ENCODE data around the gene LIN7C.
"Not testable (repeated sequence)": the region's sequence is repeated elsewhere in the genome, so short reads cannot be mapped to it uniquely, and the experiment has no call there.

The LIN7C gene

DNA sequence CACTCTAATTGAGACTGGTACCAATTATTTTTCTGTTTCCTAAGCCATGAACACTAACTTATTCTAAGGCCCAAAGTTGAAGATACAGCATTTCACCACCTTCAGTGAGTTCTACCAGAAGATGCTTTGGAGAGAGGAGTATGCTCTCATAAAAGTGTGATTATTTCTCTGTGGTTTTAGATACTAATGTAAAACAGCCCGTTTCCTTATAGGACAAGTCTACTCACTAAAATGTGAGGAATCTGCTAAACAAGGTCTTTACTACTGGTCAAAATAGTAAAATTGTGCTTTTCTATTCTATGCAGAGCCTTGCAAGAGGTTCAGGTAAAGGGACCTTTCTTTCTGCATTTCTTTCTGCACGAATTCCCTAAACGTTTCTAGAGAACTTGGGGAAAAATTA, 36.4 kb downstream of the LIN7C start:
- DNase-seq (ENCODE audit: low read depth) = no peak

DNA sequence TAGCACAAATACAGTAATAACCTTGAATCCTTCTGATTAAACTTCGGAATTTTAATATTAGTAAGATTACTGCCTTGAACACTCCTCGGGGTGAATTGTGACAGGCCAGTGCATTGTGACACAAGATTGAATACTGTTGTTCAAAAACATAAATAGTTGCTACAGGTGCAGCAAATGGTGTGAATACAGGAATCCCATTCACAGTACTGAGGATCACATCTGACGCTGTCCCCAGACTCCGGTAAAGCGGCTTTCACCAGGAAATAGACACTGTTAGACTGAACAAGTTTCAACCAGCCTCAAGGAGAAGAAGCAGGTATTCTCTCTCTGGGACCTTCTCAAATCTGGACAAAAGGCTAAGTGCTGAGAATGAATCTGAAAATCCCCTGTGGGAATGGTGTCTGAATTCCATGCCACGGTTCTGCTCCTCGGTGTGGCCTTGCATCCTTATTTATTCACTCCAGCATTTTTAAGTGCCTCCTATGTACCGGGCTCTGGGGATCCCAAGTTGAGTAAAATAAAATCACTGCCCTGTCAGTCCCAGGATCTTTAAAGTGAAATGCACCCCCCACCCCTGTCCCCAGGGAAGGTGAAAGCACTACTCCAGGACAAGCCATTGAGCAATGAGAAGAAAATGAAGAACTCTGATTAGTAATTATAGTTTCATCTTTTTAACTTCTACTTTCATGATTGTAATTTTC, 37.4 kb downstream of the LIN7C start:
- no peak for DNase-seq (ENCODE audit: low read depth)

DNA sequence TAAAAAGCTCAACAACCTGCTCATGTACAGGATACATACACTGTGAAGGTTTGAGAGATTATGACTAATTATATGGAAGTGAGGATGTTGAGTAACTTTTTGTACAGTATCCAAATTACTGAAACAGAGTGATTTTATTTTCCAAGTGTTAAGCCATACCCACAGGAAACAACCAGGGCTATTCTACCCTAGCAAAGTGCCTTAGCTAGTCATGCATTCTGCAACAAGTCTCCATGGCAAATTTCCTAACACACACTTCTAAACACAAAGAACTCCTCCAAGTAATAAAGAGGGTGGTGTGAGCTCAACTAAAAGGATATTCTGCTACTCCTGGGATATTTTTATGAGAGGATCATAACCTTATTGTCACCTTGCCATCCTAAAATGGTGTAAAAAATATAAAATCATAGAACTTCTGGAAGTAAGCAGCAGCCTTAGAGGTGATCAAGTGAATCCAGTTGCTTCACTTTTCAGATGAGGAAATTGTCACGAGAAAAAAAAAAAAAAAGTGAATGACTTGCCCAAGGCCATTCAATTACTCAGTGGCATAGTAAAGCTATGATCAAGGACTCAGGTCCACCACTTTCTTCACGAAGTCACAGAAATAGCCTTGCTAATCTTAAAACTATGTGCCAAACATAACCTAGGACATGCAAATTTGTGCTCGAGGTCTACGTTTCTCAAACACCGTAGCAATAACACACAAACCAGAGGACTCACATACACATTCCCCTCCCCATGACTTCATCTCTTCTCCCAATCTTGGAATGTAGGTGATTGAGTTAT, 38.2 kb downstream of the LIN7C start:
- DNase-seq (ENCODE audit: low read depth) = peak; percentile 80

DNA sequence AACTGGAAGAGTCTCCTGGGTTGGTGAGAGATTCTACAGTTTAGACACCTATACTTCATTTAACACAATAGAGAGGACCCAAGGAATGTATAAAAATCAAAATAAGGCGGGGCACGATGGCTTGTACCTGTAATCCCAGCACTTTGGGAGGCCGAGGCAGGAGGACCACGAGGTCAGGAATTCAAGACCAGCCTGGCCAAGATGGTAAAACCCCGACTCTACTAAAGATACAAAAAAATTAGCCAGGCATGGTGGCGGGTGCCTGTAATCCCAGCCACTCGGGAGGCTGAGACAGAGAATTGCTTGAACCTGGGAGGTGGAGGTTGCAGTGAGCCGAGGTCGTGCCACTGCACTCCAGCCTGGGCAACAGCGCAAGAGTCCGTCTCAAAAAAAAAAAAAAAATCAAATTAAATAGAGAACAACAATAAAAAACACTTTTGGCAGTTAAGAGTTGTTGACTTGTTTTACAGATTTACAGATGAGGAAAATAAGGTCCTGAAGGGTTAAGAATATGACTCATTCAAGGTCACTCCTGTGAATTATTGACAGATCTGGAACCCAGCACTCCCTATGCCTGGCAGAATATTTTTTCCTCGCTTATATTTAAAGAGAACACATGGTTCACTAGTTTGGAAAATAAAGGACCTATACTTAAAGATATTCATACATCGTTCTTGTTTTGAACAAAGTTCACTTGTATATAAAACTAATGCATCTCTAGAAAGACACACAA, 39.2 kb downstream of the LIN7C start:
- DNase-seq (ENCODE audit: low read depth) = no peak

DNA sequence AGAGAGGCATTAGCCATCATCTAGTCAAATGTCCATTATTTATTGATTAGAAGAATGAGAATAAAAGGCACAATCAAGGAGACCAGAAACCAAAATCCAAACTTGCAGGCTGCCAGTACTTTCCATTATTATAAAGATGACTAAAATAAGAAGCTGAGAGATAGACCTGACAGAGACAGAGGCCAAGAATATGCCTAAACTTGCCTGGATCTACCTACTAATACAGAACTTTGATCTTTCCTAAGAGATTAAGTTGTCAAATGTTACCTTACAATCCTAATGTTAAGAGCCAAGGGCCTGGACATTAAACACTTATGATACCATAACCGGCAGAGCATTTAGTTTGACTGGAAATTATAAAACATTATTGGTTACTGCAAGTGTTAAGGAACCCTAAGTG, 40.2 kb downstream of the LIN7C start:
- no peak for DNase-seq (ENCODE audit: low read depth)

DNA sequence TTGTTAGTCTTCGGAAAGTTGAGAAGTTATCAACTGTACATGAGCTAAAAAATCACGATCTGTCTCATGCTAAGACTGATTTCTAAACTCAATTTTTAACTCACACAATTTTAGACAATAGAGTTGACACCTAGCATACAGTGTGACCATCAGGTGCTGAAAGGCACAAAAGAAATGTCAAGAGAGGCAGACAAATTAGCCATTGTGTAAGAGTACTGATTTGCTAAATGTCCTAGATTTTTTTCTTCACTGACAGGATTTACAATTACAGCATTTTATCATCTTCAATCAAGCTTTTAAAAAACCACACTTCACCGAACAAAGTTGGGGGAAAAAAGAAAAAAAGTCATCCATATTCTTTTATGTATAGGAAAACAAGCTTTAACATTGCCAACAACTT, 40.9 kb downstream of the LIN7C start:
- DNase-seq (ENCODE audit: low read depth) = no peak

DNA sequence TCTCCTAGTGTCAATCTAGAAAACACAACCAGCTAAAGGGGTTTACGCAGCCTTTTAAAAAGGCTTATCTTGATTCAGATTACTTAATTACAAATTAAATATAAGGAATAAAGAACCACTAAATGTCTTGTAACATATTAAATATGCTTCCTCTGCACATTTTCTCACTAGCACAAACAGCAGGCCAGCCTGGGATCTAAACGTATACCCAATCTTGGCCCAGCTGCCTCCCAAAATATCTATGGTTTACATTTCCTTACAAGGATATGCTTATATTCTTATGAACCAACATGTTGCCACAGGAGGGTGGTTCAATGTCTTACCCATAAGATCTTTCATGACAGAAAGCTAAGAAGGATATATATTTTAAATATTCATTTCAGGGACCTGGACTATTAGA, 41.7 kb downstream of the LIN7C start:
- no peak for DNase-seq (ENCODE audit: low read depth)

DNA sequence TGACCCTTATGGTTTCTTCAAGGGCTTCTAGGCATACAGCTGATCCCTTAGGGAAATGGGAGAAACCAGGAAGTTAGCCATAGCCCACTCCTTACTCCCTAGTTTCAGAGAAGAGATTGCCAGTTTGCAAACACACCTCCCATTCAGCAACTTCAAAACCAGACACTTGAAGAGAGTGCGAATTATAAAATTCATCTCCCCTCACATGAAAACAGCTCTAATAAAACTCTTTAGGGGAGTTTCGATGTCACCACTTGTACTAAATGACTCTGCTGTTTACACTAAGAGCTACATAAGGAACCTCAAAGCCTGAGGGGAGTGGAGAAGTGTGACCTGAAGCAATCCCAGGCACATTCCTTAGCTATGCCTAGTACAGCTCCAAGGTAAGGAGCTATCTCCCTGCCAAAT, 42.3 kb downstream of the LIN7C start:
- DNase-seq (ENCODE audit: low read depth) = no peak

DNA sequence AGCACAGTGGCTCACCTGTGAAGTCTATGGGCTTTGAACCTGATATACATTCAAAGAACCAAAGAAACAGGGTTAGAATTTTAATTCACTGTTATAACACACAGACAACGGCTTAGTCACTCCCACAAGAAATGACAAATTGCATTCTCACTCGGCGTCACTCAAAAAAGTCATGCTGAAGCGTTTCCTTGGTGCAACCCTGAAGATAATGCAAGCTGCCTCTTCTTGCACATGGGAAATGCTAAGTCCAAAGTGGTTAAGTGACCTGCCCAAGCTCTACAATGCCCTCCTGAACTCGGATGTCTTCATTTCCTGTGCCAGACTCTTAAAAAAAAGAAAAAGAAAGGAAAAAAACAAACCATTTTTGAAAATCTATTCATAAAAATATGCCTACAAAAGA, 44.0 kb downstream of the LIN7C start:
- no peak for DNase-seq (ENCODE audit: low read depth)

DNA sequence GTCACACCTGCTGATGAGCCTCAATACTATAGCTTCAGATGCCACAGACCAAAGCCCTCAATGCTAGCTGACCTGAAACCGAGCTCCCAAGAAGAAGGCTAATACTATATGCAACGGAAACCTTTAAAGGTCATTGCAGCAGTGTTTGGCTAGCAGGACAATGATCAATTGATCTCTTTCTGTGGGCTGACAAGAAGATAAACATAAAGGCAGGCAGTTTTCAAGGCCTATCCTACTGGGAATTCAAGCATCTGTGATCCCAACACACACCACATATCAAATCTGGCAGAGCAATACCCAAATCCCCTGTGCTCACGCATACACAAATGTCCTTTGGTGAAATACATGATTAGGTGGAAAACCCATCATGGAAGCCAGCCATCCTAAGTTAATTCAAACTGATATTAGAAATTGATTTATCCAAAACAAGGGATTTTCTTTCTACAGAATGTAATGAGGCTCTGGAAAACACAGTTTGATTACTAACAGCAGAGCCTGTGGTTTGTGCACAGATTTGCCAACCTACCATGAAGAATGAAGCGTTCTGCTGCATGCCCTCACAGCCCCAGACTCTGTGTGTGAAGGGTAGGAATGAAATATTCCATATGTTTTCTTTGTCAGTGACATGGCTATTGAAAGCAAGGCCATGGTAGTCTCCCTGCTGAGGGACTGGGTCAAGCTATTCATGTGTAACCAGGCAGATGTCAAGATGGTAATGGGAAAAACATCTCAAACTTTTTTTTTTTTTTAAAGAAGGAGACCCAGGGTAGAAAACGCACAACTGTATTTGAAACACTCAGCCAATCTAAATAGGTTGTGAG, 46.2 kb downstream of the LIN7C start:
- DNase-seq (ENCODE audit: low read depth) = no peak

DNA sequence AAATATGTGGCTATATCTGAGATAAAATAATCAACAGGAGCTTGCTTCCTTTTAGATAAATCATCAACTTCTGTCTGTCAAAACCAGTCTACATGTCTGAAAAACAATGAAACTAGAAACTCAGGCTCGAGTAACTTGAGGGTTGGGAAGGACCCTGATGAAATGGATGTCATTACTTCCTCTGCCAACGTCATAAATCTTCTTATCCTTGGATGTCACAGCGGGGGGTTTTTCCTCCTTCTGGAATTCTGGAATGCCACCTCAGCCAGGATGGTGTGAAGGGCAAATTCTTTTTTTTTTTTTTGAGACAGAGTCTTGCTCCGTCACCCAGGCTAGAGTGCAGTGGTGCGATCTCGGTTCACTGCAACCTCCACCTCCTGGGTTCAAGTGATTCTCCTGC, 47.4 kb downstream of the LIN7C start:
- no peak for DNase-seq (ENCODE audit: low read depth)

DNA sequence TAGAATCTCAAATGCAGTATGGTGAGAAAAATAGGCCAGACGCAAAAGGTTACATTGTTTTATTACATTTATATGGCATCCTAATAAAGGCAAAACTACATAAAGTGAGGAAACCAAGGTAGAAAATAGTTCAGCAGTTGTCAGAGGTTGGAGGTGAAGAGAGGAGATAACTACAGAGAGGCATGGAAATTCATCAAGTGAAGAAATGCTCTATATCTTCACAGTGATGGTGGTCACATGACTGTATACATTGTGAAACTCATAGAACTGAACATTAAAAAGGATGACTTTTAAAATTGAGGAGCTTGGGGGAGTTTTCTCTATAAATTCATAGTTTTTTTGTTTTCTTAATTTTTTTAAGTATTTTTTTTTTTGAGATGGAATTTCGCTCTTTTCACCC, 48.4 kb downstream of the LIN7C start:
- DNase-seq (ENCODE audit: low read depth) = no peak

DNA sequence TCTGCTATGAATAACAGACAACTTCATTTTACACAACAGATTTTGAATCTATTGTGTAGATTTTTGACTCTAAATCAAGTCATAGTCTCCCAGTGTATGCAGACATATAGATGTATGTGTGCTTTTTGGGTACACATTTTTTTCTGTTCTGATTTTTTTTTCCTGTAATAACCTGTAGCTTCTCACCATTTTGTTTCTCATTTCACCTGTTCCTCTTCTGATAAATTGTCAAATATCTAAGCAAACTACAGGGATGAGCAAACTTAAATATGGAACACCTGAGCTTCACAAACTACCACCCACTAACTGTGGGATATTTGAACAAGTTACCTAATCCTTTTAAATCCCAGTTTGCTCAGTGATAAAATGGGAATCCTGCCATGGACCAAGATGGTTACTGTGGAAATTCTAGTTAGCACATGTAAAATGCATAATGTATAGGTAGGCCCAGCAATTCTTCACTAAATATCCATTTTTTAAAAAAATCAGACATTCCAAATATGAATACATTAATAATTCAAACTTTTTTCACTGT, 49.7 kb downstream of the LIN7C start:
- no peak for DNase-seq (ENCODE audit: low read depth)

DNA sequence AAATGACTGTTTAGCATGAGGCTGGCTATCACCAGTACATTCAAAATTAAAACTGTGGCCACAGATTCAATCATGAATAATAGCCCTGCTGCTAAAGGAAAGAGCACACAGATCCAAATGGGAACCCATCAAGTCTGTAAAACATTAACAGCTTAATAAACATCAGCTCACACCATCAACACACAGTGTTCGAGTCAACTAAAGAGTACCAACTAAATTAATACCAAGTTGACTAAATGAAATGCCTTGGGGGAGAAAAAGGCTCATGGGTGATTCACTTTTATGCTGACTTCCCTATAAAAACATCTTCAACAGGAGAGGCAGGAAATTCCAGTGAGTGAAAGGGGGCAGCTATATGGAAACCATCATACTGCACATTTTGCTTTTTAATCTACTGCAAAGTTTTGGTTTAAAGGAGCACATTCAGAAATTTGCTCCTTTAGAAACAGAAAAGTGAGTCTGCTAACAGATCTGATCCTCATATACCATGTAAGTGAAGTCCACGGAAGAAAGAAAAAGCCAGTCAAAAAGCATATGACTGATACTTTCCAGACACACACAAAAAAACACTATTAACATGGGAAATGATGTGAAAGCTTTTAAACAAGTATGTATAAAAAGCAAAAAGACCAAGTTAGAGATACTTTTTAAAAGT, 50.3 kb downstream of the LIN7C start:
- no peak for DNase-seq (ENCODE audit: low read depth)

DNA sequence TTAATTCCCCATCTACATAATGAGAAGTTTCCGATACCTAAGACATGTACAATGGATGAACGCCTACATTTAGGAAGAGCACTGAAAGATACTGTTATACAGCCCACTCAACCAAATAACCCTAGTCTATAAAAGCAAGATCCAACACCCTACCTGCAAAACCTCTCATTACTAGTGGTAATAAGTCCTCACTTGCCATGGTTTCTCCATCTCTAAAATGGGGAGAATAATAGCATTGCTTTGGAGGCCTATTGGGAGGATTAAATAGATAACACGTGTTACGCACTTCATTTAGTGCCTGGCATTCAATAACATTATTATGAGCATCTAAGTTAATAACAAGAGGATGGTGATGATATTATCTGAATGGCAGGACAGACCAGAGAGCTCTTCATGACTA, 50.9 kb downstream of the LIN7C start:
- DNase-seq (ENCODE audit: low read depth) = no peak

DNA sequence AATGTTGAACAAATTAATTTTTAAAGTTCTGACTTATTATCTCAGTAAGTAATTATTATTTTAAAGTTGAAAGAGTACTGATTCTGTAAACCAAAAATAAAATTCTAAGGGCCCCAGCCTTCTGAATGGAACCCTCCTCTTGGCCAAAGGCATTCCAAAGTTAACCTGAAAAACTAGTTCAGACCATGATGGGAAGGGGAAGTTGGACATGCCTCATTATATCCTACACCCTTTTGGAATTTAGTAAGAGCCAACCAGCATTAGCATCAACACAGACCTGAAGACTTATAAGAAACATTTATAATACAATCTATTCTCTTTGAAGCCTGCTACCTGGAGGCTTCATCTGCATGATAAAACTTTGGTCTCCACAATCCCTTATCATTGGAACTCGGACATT, 52.9 kb downstream of the LIN7C start:
- no peak for DNase-seq (ENCODE audit: low read depth)

DNA sequence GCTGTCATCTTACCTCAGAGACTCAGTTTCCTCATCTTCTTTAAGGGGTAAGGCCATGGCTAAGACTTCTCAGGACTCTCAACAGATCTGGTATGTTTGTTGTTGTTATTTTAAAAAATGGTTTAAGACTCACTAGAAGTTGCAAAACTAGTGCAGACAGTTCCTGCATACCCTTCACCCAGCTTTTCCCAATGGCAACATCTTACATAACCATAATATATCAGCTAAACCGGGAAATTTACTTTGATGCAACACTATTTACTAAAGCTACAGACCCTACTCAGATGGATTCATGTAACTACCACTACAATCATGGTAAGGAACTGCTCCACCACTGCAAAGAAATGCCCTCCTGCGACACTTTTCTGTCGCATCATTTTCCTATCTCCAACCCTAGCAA, 54.4 kb downstream of the LIN7C start:
- DNase-seq (ENCODE audit: low read depth) = no peak

DNA sequence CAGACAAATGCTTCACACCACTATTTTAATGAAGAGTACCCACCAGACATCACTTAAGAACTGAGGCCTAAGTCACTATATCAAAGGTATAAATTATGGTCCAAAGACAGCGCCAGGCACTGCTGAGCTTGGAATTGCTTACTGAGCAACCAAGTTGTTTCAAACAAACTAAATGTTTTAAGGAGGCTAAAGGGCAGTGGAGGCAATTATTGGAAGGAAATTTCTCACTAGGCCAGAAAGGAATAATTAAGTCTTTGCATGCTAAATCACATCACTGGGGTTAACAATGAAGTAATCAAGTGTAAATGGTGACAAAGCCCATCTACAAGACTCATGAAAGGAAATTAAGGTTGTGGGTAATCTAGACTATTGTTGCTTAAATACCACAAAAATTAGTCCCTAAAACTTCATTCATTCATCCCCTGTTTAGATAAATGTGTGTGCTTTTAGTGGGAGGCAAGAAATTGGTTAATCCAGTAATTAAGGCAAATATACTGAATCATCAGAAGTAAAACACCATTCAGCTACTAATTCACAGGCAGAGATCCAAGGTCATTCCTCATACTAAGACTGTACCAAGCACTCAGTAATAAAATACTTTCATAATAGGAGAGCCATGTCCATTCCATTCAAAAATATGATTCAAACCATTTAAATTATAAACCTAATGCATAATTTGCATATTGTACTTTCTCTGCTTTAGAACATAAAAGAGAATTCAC, 55.2 kb downstream of the LIN7C start:
- DNase-seq (ENCODE audit: low read depth) = no peak

DNA sequence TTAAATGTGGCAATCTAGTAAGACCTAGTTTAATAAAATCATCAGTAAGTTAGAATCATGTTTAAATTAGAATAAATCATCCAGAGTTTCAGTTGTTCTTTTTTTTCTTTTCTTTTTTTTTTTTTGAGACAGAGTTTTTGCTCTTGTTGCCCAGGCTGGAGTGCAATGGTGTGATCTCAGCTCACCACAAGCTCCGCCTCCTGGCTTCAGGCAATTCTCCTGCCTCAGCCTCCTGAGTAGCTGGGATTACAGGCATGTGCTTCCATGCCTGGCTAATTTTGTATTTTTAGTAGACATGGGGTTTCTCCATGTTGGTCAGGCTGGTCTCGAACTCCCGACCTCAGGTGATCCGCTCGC, 58.4 kb downstream of the LIN7C start:
- not testable (repeated sequence) for DNase-seq (ENCODE audit: low read depth)

DNA sequence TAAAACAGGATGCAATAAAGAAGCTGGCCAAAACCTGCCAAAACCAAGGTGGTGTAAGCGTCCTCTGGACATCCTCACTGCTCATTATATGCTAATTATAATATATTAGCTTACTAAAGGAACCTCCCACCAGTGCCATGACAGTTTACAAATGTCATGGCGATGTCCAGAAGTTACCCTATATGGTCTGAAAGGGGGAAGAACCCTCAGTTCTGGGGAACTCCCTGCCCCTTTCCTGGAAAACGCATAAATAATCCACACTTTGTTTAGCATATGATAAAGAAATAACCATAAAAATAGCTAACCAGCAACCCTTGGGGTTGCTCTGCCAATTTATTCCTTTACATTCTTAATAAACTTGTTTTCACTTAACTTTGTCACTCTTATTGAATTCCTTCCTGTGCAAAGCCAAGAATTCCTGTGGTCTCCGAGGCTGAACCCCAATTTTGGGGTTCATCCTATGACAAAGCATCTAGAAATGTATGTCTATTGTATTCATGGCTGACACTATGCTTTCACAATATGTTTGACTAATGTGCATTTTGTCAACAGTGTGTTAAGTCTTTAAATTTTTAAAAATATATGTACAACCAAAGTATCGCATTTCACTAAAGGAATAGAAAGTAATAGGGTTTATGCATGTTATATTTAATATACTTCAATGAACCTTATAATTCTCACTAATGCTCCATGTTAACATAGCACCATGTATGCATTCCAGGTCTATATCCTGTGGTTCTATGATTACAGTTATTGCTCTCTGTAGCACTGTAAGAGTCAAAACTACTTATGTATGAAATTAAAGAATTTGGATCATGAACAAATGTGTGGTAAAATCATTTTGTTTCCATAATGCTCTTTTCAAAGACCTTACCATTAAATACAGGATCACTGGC, 59.0 kb downstream of the LIN7C start:
- DNase-seq (ENCODE audit: low read depth) = no peak
